Tibial nerve (tissue), 4 donors: ENCODE data around the gene ZC3H8. TPM values are rescaled to one million over a fixed set of nuclear protein-coding genes. Genes with fewer than 3 reads are reported as not detected.

Experiments
- DNase-seq, 2 donors: peaks; one replicate each; pipeline ENCODE4 v3.0.0-alpha.2; 2019; ENCODE audit warnings: low spot score in 2 of 2
- H3K27ac ChIP-seq, 4 donors: fragments of 200-600 bp; sonication (generic) in 3 of 4; one replicate each; pipeline ENCODE4 v1.5.1; 2017 to 2019; ENCODE audit warnings: mild to moderate bottlenecking in 1 of 4
- H3K27me3 ChIP-seq, 2 donors: fragments of 200-600 bp; sonication (generic) in 1 of 2; one replicate each; pipeline versions ENCODE4 v1.5.1 to v1.6.0; 2017 to 2019
- H3K36me3 ChIP-seq, 3 donors: fragments of 200-600 bp; sonication (generic); one replicate each; pipeline ENCODE4 v1.5.1; 2018 to 2019
- H3K4me1 ChIP-seq, 4 donors: fragments of 200-600 bp; sonication (generic) in 3 of 4; one replicate each; pipeline ENCODE4 v1.5.1; 2017 to 2019
- H3K4me3 ChIP-seq, 4 donors: fragments of 200-600 bp; sonication (generic) in 3 of 4; one replicate each; pipeline ENCODE4 v1.5.1; 2017 to 2019; ENCODE audit warnings: mild to moderate bottlenecking in 1 of 4, moderate library complexity in 1 of 4
- H3K9me3 ChIP-seq, 4 donors: fragments of 200-600 bp; sonication (generic) in 3 of 4; one replicate each; pipeline ENCODE4 v1.5.1; 2017 to 2019
- EP300 ChIP-seq, 2 donors: sonication (generic); formaldehyde crosslinking; IDR thresholded peaks; one replicate each; pipeline ENCODE4 v1.6.1; 2017; ENCODE audit warnings: antibody characterized with exemption in 2 of 2, mild to moderate bottlenecking in 1 of 2
- POLR2A ChIP-seq, 2 donors: fragments of 450-650 bp; IDR thresholded peaks; one replicate each; pipeline ENCODE4 v1.6.1; 2017; ENCODE audit warnings: antibody characterized with exemption in 2 of 2, mild to moderate bottlenecking in 2 of 2, moderate library complexity in 2 of 2
- WGBS, 2 donors: methylation state at CpG; one replicate each; pipeline ENCODE4 v1.1.5; 2018; 5-methylcytosine and 5-hydroxymethylcytosine counted together
- total RNA-seq, 4 donors: library from RNA; depleted of rRNA; stranded (reverse); fragments of >200 nt; gene quantifications; one replicate each; pipeline ENCODE4 v1.1.0, GENCODE V29; 2016
- TF ChIP-seq, protein P1 (sequence below), 5 experiments: fragments of 200-600 bp in 3 of 5; fragments of 450-650 bp in 2 of 5; sonication (generic) in 3 of 5; IDR thresholded peaks; one replicate each; pipeline ENCODE4 v1.5.1; 2016 to 2019; ENCODE audit warnings: antibody characterized with exemption in 5 of 5, mild to moderate bottlenecking in 3 of 5, moderate library complexity in 2 of 5

The ZC3H8 gene
- total RNA-seq, 4 donors from 2014 or later, result 3.5 to 81.6 (median 5.7) TPM

- DNase-seq, result no peak
Observed at GRCh38 chr2:112244854-112245253, 10.0 kb downstream of the ZC3H8 start.

DNA sequence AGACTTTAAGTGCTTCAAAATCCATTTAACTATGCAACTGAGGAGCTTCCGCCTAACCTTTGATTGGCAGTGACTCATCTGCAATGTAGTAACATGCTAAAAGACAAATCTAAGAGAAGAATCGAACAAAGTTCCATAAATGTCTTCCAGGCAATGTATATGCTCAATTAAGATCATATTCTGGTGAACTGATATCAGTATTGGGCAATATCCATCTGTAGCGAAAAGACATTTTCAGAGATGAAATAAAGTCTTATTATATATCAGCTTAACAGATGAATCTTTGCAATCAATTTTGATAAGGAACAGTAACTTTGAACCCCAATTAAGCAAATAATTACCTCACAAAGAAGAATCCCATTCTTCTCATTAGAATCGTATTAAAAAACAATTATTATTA is 11.6 kb downstream of the ZC3H8 start:
- Histone ChIP-seq H3K9me3 (no peaks in the 10 kb centered on the region), H3K36me3 (peaks cover 0 to 39% (median 4%) of the 10 kb centered on the region in 3 donors), H3K27me3 (no peaks in the 10 kb centered on the region), H3K27ac (no peak overlapping the region), H3K4me3 (no peak overlapping the region), H3K4me1 (no peaks in the 10 kb centered on the region)
- TF ChIP-seq EP300 (IDR thresholded peaks at IDR 0.05), result no peak
- DNase-seq, result no peak
- WGBS, 2 donors, result 90 to 94% methylated on average over 4 of the region's 4 CpGs

More at GRCh38 chr2:112244854-112245253, 10.0 kb downstream of the ZC3H8 start:
- TF ChIP-seq EP300 (IDR thresholded peaks at IDR 0.05) (no peak), POLR2A (IDR thresholded peaks at IDR 0.05) (no peak)
- TF ChIP-seq, protein P1, sequence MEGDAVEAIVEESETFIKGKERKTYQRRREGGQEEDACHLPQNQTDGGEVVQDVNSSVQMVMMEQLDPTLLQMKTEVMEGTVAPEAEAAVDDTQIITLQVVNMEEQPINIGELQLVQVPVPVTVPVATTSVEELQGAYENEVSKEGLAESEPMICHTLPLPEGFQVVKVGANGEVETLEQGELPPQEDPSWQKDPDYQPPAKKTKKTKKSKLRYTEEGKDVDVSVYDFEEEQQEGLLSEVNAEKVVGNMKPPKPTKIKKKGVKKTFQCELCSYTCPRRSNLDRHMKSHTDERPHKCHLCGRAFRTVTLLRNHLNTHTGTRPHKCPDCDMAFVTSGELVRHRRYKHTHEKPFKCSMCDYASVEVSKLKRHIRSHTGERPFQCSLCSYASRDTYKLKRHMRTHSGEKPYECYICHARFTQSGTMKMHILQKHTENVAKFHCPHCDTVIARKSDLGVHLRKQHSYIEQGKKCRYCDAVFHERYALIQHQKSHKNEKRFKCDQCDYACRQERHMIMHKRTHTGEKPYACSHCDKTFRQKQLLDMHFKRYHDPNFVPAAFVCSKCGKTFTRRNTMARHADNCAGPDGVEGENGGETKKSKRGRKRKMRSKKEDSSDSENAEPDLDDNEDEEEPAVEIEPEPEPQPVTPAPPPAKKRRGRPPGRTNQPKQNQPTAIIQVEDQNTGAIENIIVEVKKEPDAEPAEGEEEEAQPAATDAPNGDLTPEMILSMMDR (IDR thresholded peaks at IDR 0.05), result no peak
- Histone ChIP-seq H3K27me3 (no peaks in the 10 kb centered on the region), H3K4me1 (no peaks in the 10 kb centered on the region), H3K4me3 (no peak overlapping the region), H3K27ac (no peak overlapping the region), H3K9me3 (no peaks in the 10 kb centered on the region), H3K36me3 (peaks cover 0 to 54% (median 4%) of the 10 kb centered on the region in 3 donors)
- WGBS, 2 donors, result 94 to 95% methylated on average over 1 of the region's 1 CpG

- WGBS, 2 donors, result 54 to 62% methylated on average over 3 of the region's 3 CpGs
Observed at GRCh38 chr2:112242384-112242783, 12.5 kb downstream of the ZC3H8 start.

DNA sequence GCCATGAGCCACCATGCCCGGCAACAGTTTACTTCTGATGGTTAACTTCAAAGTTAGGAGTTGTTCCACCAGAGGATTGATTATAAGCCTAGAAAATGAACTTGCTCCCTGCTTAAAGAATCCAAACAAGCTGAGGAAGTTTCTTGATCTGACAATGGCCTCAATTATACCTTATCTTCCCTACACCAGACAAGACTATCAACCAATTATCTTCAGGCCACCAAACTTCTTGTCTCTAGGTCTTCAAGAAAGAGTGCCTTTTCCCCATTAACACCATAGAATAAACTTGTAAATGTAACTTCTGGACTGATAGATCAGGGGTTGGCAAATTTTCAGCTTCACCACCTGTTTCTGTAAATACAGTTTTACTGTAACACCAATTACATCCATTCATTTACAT is 15.0 kb downstream of the ZC3H8 start:
- H3K4me3 ChIP-seq, result no peak overlapping the region
- H3K27me3 ChIP-seq, result no peaks in the 10 kb centered on the region
- H3K9me3 ChIP-seq, result no peaks in the 10 kb centered on the region
- H3K36me3 ChIP-seq, result peaks cover 0 to 22% (median 0%) of the 10 kb centered on the region in 3 donors
- TF ChIP-seq POLR2A (IDR thresholded peaks at IDR 0.05) (no peak), EP300 (IDR thresholded peaks at IDR 0.05) (no peak)
- TF ChIP-seq, protein P1 (IDR thresholded peaks at IDR 0.05), result no peak
- DNase-seq, result no peak
- whole genome bisulfite sequencing, 2 donors, result 94 to 100% methylated on average over 1 of the region's 1 CpG
- H3K4me1 ChIP-seq, result no peaks in the 10 kb centered on the region
- no peak overlapping the region for H3K27ac ChIP-seq

More at GRCh38 chr2:112242384-112242783, 12.5 kb downstream of the ZC3H8 start:
- TF ChIP-seq POLR2A (IDR thresholded peaks at IDR 0.05), result no peak
- TF ChIP-seq EP300 (IDR thresholded peaks at IDR 0.05), result no peak
- TF ChIP-seq, protein P1 (IDR thresholded peaks at IDR 0.05), result no peak
- Histone ChIP-seq H3K27me3 (no peaks in the 10 kb centered on the region), H3K27ac (no peak overlapping the region), H3K9me3 (no peaks in the 10 kb centered on the region), H3K36me3 (peaks cover 0 to 31% (median 4%) of the 10 kb centered on the region in 3 donors), H3K4me1 (no peaks in the 10 kb centered on the region), H3K4me3 (no peak overlapping the region)
- DNase-seq, result no peak

GRCh38 chr2:112230371-112230770 is 24.5 kb downstream of the ZC3H8 start:
- Histone ChIP-seq H3K36me3 (peaks cover 0 to 42% (median 0%) of the 10 kb centered on the region in 3 donors), H3K9me3 (no peaks in the 10 kb centered on the region), H3K27ac (no peak overlapping the region), H3K4me3 (no peak overlapping the region), H3K27me3 (no peaks in the 10 kb centered on the region), H3K4me1 (no peaks in the 10 kb centered on the region)
- 95 to 97% methylated on average over 3 of the region's 3 CpGs for WGBS, 2 donors
- no peak for DNase-seq
- TF ChIP-seq, protein P1 (IDR thresholded peaks at IDR 0.05), result no peak
- TF ChIP-seq POLR2A (IDR thresholded peaks at IDR 0.05) (no peak), EP300 (IDR thresholded peaks at IDR 0.05) (no peak)

GRCh38 chr2:112229348-112229747 is 25.5 kb downstream of the ZC3H8 start:
- Histone ChIP-seq H3K27me3 (no peaks in the 10 kb centered on the region), H3K36me3 (peaks cover 0 to 48% (median 0%) of the 10 kb centered on the region in 3 donors), H3K27ac (no peak overlapping the region), H3K4me1 (no peaks in the 10 kb centered on the region), H3K4me3 (no peak overlapping the region), H3K9me3 (no peaks in the 10 kb centered on the region)
- TF ChIP-seq POLR2A (IDR thresholded peaks at IDR 0.05) (no peak), EP300 (IDR thresholded peaks at IDR 0.05) (no peak)
- TF ChIP-seq, protein P1 (IDR thresholded peaks at IDR 0.05), result no peak
- DNase-seq, result no peak
